PFSK-1 (cell line): ENCODE results near the gene CACNG4.

ENCODE experiments used
- POLR2AphosphoS5 ChIP-seq: IDR thresholded peaks from 2 replicates; pipeline ENCODE4 v1.6.1; 2012; ENCODE audit warnings: low read depth, mild to moderate bottlenecking, control low read depth, low read length, moderate library complexity
- TF ChIP-seq, protein P1 (sequence below), 2 experiments: IDR thresholded peaks; 2 replicates each; pipeline versions ENCODE4 v1.6.1 to v1.8.0; 2011 to 2012; ENCODE audit warnings: low read depth in 2 of 2, low read length in 2 of 2, control low read depth in 1 of 2, inconsistent platforms in 1 of 2, mild to moderate bottlenecking in 1 of 2, moderate library complexity in 1 of 2; ENCODE audit not compliant: insufficient read depth in 1 of 2

DNA sequence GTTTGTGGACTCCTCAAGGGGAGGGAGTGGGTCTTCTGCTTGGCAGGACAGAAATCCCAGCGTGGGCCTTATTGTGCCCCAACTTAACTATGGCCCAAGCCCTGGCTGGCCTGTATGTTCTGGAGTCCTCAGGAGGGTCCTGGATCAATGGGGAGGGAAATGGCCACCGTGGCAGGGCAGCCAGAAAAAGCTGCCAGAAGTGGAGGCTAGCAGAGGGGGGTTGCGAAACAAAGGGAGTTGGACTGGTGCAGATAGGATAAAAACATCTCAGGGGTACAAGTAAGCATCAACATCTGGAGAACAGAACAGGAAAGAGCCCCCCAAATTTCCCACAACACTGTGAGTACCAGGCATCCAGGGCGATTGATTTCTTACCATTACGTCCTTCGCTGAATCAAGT, 76.1 kb downstream of the CACNG4 start:
- TF ChIP-seq, protein P1, sequence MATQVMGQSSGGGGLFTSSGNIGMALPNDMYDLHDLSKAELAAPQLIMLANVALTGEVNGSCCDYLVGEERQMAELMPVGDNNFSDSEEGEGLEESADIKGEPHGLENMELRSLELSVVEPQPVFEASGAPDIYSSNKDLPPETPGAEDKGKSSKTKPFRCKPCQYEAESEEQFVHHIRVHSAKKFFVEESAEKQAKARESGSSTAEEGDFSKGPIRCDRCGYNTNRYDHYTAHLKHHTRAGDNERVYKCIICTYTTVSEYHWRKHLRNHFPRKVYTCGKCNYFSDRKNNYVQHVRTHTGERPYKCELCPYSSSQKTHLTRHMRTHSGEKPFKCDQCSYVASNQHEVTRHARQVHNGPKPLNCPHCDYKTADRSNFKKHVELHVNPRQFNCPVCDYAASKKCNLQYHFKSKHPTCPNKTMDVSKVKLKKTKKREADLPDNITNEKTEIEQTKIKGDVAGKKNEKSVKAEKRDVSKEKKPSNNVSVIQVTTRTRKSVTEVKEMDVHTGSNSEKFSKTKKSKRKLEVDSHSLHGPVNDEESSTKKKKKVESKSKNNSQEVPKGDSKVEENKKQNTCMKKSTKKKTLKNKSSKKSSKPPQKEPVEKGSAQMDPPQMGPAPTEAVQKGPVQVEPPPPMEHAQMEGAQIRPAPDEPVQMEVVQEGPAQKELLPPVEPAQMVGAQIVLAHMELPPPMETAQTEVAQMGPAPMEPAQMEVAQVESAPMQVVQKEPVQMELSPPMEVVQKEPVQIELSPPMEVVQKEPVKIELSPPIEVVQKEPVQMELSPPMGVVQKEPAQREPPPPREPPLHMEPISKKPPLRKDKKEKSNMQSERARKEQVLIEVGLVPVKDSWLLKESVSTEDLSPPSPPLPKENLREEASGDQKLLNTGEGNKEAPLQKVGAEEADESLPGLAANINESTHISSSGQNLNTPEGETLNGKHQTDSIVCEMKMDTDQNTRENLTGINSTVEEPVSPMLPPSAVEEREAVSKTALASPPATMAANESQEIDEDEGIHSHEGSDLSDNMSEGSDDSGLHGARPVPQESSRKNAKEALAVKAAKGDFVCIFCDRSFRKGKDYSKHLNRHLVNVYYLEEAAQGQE (IDR thresholded peaks at IDR 0.05; ENCODE audit: insufficient read depth in 1 of 2, low read depth in 2 of 2, low read length in 2 of 2) = no peak
- TF ChIP-seq POLR2AphosphoS5 = no peak
